ENCODE data around the gene RNF19B. TPM values are rescaled to one million over a fixed set of nuclear protein-coding genes. Genes with fewer than 3 reads are reported as not detected.

The RNF19B gene
- total and polyA plus RNA-seq, 12 donors: 4.7 to 36.5 (median 23.0) TPM

DNA sequence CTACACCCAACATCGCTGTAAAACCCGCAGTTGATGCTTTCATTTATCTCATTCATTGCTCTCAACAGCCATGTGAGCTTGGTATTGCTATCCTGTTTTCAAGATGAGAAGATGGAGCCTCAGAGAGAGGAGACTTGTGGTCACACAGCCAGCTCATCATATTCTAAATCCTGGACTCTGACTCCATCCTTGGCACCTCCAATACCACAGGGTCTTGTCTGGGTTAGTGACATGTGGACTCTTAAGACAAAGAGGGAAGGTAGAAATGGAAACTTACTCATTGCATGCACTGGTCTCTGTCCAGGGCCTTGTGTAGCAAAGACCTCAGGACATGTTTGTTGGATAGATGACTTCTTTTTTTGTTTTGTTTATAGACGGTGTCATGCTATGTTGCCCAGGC, 7.0 kb upstream of the RNF19B start:
- Histone ChIP-seq H3K27ac (no peak overlapping the region), H3K4me3 (no peak overlapping the region), H3K27me3 (no peaks in the 10 kb centered on the region), H3K9me3 (replicated peaks in 1 of 3) (no peaks in the 10 kb centered on the region), H3K4me1 (replicated peaks in 1 of 2) (no peaks in the 10 kb centered on the region), H3K36me3 (replicated peaks in 1 of 2) (no peaks in the 10 kb centered on the region)
- intact Hi-C loops (cut with DNase I): no loop called here
- 92 to 95% (median 93%) methylated on average over 3 of the region's 3 CpGs for WGBS, 4 donors
- no peak for DNase-seq
- TF ChIP-seq POLR2A (IDR thresholded peaks at IDR 0.05): no peak
- TF ChIP-seq, protein P1, sequence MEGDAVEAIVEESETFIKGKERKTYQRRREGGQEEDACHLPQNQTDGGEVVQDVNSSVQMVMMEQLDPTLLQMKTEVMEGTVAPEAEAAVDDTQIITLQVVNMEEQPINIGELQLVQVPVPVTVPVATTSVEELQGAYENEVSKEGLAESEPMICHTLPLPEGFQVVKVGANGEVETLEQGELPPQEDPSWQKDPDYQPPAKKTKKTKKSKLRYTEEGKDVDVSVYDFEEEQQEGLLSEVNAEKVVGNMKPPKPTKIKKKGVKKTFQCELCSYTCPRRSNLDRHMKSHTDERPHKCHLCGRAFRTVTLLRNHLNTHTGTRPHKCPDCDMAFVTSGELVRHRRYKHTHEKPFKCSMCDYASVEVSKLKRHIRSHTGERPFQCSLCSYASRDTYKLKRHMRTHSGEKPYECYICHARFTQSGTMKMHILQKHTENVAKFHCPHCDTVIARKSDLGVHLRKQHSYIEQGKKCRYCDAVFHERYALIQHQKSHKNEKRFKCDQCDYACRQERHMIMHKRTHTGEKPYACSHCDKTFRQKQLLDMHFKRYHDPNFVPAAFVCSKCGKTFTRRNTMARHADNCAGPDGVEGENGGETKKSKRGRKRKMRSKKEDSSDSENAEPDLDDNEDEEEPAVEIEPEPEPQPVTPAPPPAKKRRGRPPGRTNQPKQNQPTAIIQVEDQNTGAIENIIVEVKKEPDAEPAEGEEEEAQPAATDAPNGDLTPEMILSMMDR (IDR thresholded peaks at IDR 0.05): no peak

DNA sequence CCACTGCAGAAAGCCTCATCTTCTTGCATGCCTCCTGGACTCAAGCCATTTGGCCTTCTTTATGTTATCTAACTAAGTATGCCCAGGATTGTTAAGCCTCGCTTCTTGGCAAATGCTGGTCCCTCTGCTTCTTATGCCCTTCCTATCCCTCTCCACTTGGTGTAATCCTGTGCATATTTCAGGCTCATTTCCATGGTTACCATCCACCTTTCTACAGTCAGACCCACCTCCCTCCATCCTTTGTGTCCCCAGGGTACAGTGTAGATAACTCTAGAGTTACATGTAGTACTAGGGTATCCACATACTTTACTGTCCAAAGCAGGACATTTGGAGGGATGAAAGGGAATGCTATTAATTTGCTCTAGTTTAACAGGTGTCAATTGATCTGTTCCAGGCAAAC, 6.5 kb upstream of the RNF19B start:
- Histone ChIP-seq H3K4me1 (replicated peaks in 1 of 2) (no peaks in the 10 kb centered on the region), H3K4me3 (no peak overlapping the region), H3K36me3 (replicated peaks in 1 of 2) (no peaks in the 10 kb centered on the region), H3K27ac (no peak overlapping the region), H3K27me3 (no peaks in the 10 kb centered on the region), H3K9me3 (replicated peaks in 1 of 3) (no peaks in the 10 kb centered on the region)
- WGBS, 4 donors: 87 to 100% (median 96%) methylated on average over 1 of the region's 1 CpG
- DNase-seq: no peak
- intact Hi-C loops (cut with DNase I): no loop called here
- TF ChIP-seq, protein P1 (IDR thresholded peaks at IDR 0.05): no peak
- TF ChIP-seq POLR2A (IDR thresholded peaks at IDR 0.05): no peak

DNA sequence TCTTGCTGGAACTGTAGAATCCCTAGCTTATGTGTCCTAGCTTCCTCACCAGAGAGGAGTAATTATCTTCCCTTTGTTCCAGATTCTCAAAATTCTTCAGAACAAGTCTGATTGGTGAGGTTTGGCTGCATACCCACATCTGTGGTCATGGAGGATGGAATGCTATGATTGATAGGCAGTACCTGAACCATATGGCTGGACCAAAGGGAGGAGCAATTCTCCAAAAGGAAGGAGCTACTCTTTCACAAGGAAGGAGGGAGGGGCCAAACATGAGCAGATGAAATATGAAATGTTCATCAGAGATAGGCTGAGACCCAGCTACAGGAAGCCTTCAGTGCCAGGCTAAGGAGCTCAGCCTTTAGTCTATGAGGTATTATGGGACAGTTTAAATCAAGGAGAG, 5.0 kb upstream of the RNF19B start:
- TF ChIP-seq, protein P1 (IDR thresholded peaks at IDR 0.05): no peak
- no peak for TF ChIP-seq POLR2A (IDR thresholded peaks at IDR 0.05)
- H3K4me3 ChIP-seq: no peak overlapping the region
- H3K4me1 ChIP-seq (replicated peaks in 1 of 2): peaks cover 4 to 5% of the 10 kb centered on the region in 2 donors
- intact Hi-C loops (cut with DNase I): no loop called here
- no peaks in the 10 kb centered on the region for H3K9me3 ChIP-seq (replicated peaks in 1 of 3)
- DNase-seq: no peak
- no peak overlapping the region for H3K27ac ChIP-seq
- H3K36me3 ChIP-seq (replicated peaks in 1 of 2): no peaks in the 10 kb centered on the region
- H3K27me3 ChIP-seq: no peaks in the 10 kb centered on the region

DNA sequence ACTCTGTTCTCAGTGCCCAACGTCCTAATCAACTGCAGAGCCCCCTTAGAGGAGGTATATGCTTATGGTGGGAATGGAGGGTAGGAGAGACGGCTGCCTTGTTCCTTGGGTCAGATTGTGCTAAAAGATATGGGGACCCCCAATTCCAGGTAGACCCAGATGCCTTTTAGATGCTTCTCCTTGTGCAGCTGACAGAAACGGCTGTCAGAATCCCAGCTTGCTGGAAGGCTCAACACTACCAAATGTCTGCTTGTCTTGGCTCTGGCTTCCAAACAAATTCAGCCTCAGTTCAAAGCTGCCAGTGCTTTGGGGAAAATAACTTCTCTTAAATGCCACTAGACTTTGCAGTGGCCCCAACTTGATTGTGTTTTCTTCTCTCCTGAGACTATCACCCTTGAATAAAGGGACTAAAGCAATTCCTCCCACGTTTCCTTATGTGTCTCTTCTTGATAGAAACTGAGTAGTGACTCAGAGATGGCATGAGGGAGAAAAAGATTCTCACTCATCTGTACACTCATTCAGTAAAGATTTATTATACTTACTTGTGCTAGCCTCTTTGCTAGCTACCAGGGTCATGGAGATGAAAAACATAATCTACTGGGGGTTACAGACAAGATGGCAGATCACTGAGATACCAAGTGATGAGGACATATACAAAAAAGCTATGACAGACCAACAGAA, 3.4 kb upstream of the RNF19B start:
- Histone ChIP-seq H3K27me3 (no peaks in the 10 kb centered on the region), H3K36me3 (replicated peaks in 1 of 2) (no peaks in the 10 kb centered on the region), H3K4me3 (no peak overlapping the region), H3K4me1 (replicated peaks in 1 of 2) (peaks cover 4 to 7% of the 10 kb centered on the region in 2 donors), H3K27ac (no peak overlapping the region), H3K9me3 (replicated peaks in 1 of 3) (no peaks in the 10 kb centered on the region)
- intact Hi-C loops (cut with DNase I): no loop called here
- DNase-seq: no peak
- TF ChIP-seq, protein P1 (IDR thresholded peaks at IDR 0.05): no peak
- TF ChIP-seq POLR2A (IDR thresholded peaks at IDR 0.05): no peak
- WGBS, 4 donors: 44 to 62% (median 54%) methylated on average over 4 of the region's 4 CpGs
